IMR-90 (cell line): ENCODE measurements around the gene NAALAD2. TPM values are rescaled to one million over a fixed set of nuclear protein-coding genes. Genes with fewer than 3 reads are reported as not detected.

Experiments used
- ATAC-seq: fragments of 200-7000 bp; cut with Tn5 transposase; 2 replicates; pipeline ENCODE4 v1.9.1; 2020; ENCODE audit warnings: low read depth, mild to moderate bottlenecking, moderate library complexity
- BruUV-seq: library from RNA; stranded (reverse); fragments of 400-500 nt; replicated peaks from 2 replicates; lab custom pipeline; 2021; lab: Mats Ljungman, UMichigan
- CTCF ChIA-PET: fragments of 300-600 bp; formaldehyde crosslinking; extraction: SDS; loops from one replicate; lab custom pipeline; 2021; ENCODE audit warnings: antibody characterized with exemption; lab: Yijun Ruan, JAX
- POLR2A ChIA-PET: fragments of 300-600 bp; sonication (Branson Sonifier 250); formaldehyde crosslinking; loops from one replicate; lab custom pipeline; 2022; ENCODE audit warnings: antibody characterized with exemption; ENCODE audit not compliant: unreplicated experiment; lab: Charles Lee
- DNase-seq: peaks from one replicate; pipeline ENCODE4 v3.0.0; 2013
- H2AFZ ChIP-seq: replicated peaks from 2 replicates; pipeline ENCODE3; 2013; ENCODE audit warnings: low read length, mild to moderate bottlenecking; ENCODE audit not compliant: poor library complexity
- H2AK5ac ChIP-seq: 2 replicates; pipeline ENCODE4 v1.6.1; 2013; ENCODE audit warnings: low read depth, low read length, inconsistent platforms
- H2AK9ac ChIP-seq: replicated peaks from 2 replicates; pipeline ENCODE3; 2013; ENCODE audit warnings: mild to moderate bottlenecking, low read depth, low read length, moderate library complexity; ENCODE audit not compliant: poor library complexity
- H2BK120ac ChIP-seq: 2 replicates; pipeline ENCODE4 v1.6.1; 2013; ENCODE audit warnings: low read depth, low read length, inconsistent platforms
- H2BK15ac ChIP-seq: 3 replicates; pipeline ENCODE4 v1.6.1; 2013; ENCODE audit warnings: low read depth, low read length, inconsistent platforms
- H2BK20ac ChIP-seq: 2 replicates; pipeline ENCODE4 v1.6.1; 2013; ENCODE audit warnings: low read depth, mild to moderate bottlenecking, inconsistent platforms, low read length, moderate library complexity
- H2BK5ac ChIP-seq: 2 replicates; pipeline ENCODE4 v1.6.1; 2013; ENCODE audit warnings: mild to moderate bottlenecking, low read depth, low read length, inconsistent platforms; ENCODE audit not compliant: poor library complexity, severe bottlenecking
- H3K14ac ChIP-seq: replicated peaks from 2 replicates; pipeline ENCODE4 v1.6.1; 2013; ENCODE audit warnings: low read depth, low read length, inconsistent platforms
- H3K18ac ChIP-seq: 2 replicates; pipeline ENCODE4 v1.6.1; 2013; ENCODE audit warnings: low read depth, low read length, control low read depth
- H3K23ac ChIP-seq: 2 replicates; pipeline ENCODE4 v1.6.1; 2013; ENCODE audit warnings: low read depth, low read length, inconsistent platforms
- H3K27ac ChIP-seq: 2 replicates; pipeline ENCODE4 v1.5.1; 2013; ENCODE audit warnings: mild to moderate bottlenecking, control low read depth, low read length; ENCODE audit not compliant: insufficient read depth
- H3K27me3 ChIP-seq: 2 replicates; pipeline ENCODE4 v1.6.1; 2013; ENCODE audit warnings: low read length; ENCODE audit not compliant: control insufficient read depth, insufficient read depth
- H3K36me3 ChIP-seq: 2 replicates; pipeline ENCODE4 v1.6.1; 2013; ENCODE audit warnings: low read length, mixed read lengths; ENCODE audit not compliant: control insufficient read depth, insufficient read depth
- H3K4ac ChIP-seq: 2 replicates; pipeline ENCODE4 v1.6.1; 2013; ENCODE audit warnings: low read depth, low read length, inconsistent platforms
- H3K4me1 ChIP-seq: 2 replicates; pipeline ENCODE4 v1.6.1; 2013; ENCODE audit warnings: low read length, mixed read lengths; ENCODE audit not compliant: control insufficient read depth, insufficient read depth
- H3K4me2 ChIP-seq: 2 replicates; pipeline ENCODE4 v1.6.1; 2013; ENCODE audit warnings: low read depth, mild to moderate bottlenecking, control low read depth, low read length, moderate library complexity
- H3K4me3 ChIP-seq: 2 replicates; pipeline ENCODE4 v1.5.1; 2013; ENCODE audit warnings: low read depth, mild to moderate bottlenecking, control low read depth, low read length, moderate library complexity; ENCODE audit not compliant: insufficient read depth
- H3K56ac ChIP-seq: 2 replicates; pipeline ENCODE4 v1.6.1; 2013; ENCODE audit warnings: low read length, inconsistent platforms; ENCODE audit not compliant: insufficient read depth; ENCODE audit errors: extremely low read depth
- H3K79me1 ChIP-seq, 2 experiments: 2 replicates each; pipeline ENCODE4 v1.6.1; 2013; ENCODE audit warnings: low read length in 2 of 2, inconsistent platforms in 1 of 2, low read depth in 1 of 2
- H3K9ac ChIP-seq: 2 replicates; pipeline ENCODE4 v1.6.1; 2013; ENCODE audit warnings: low read depth, low read length, control low read depth
- H3K9me1 ChIP-seq: 2 replicates; pipeline ENCODE4 v1.6.1; 2013; ENCODE audit warnings: low read length, inconsistent platforms; ENCODE audit not compliant: insufficient read depth
- H3K9me3 ChIP-seq: 2 replicates; pipeline ENCODE4 v1.6.1; 2013; ENCODE audit warnings: low read length; ENCODE audit not compliant: control insufficient read depth, insufficient read depth
- H4K20me1 ChIP-seq: 2 replicates; pipeline ENCODE4 v1.6.1; 2013; ENCODE audit warnings: low read length, inconsistent platforms; ENCODE audit not compliant: insufficient read depth
- H4K5ac ChIP-seq: 2 replicates; pipeline ENCODE4 v1.6.1; 2013; ENCODE audit warnings: mild to moderate bottlenecking, low read depth, low read length, control low read depth
- H4K8ac ChIP-seq, 2 experiments: 2 replicates each; pipeline ENCODE4 v1.6.1; 2013; ENCODE audit warnings: low read depth in 2 of 2, low read length in 2 of 2, control low read depth in 1 of 2, inconsistent platforms in 1 of 2
- H4K91ac ChIP-seq: 2 replicates; pipeline ENCODE4 v1.6.1; 2013; ENCODE audit warnings: low read depth, low read length, inconsistent platforms; ENCODE audit not compliant: insufficient read depth
- FOS ChIP-seq: fragments of 150-350 bp; IDR thresholded peaks from 2 replicates; pipeline ENCODE4 v1.6.1; 2016; ENCODE audit warnings: low read depth, low read length
- MAZ ChIP-seq: IDR thresholded peaks from 2 replicates; pipeline ENCODE4 v1.6.1; 2012; ENCODE audit warnings: low read depth, mild to moderate bottlenecking, low read length, improper control_type of control experiment, moderate library complexity, borderline replicate concordance
- MXI1 ChIP-seq: IDR thresholded peaks from 2 replicates; pipeline ENCODE4 v1.6.1; 2012; ENCODE audit warnings: low read depth, mild to moderate bottlenecking, low read length, moderate library complexity, borderline replicate concordance
- RCOR1 ChIP-seq: IDR thresholded peaks from 2 replicates; pipeline ENCODE4 v1.6.1; 2012; ENCODE audit warnings: mild to moderate bottlenecking, low read length, improper control_type of control experiment; ENCODE audit not compliant: insufficient replicate concordance
- SMC3 ChIP-seq: fragments of 150-350 bp; IDR thresholded peaks from 2 replicates; pipeline ENCODE4 v1.6.1; 2016; ENCODE audit warnings: low read depth, mild to moderate bottlenecking, antibody characterized with exemption, low read length, moderate library complexity
- WGBS, 2 experiments: methylation state at CpG; one replicate each; pipeline versions ENCODE4 v1.1.5 to v1.1.7; 2013; ENCODE audit warnings: missing lambda C conversion rate in 2 of 2; ENCODE audit not compliant: insufficient read length in 1 of 2; ENCODE audit errors: extremely low coverage in 2 of 2; 5-methylcytosine and 5-hydroxymethylcytosine counted together
- dilution Hi-C: fragments of 300-500 bp; cut with HindIII; formaldehyde crosslinking; loops from one replicate; pipeline ENCODE4 v1.14.3; 2018; ENCODE audit warnings: low sequenced_read_pairs; ENCODE audit not compliant: unreplicated experiment
- in situ Hi-C: fragments of 300-500 bp; cut with MboI; formaldehyde crosslinking; loops from 3 replicates; pipeline ENCODE4 v1.14.3; 2019; ENCODE audit warnings: low sequenced_read_pairs, inconsistent platforms, mixed read lengths
- intact Hi-C: fragments of 100-400 bp; cut with micrococcal nuclease; formaldehyde crosslinking; loops from 2 replicates; pipeline ENCODE4 v1.10.0; 2022
- polyA plus RNA-seq, 3 experiments: library from polyadenylated mRNA; depleted of rRNA; stranded (reverse); fragments of >200 nt; gene quantifications; 2 replicates each; pipeline ENCODE4 v1.2.3, GENCODE V29; 2012; ENCODE audit warnings: low replicate concordance in 1 of 3
- total RNA-seq: library from RNA; depleted of rRNA; stranded (reverse); fragments of >200 nt; gene quantifications from 2 replicates; pipeline ENCODE4 v1.2.3, GENCODE V29; 2012

The NAALAD2 gene
- total and polyA plus RNA-seq, 2 of the 4 experiments (the other 2 are of a cell fraction) = under 0.01 to 0.09 TPM

GRCh38 chr11:90218606-90219005 is 84.1 kb downstream of the NAALAD2 start:
- Histone ChIP-seq H3K14ac (no peak overlapping the region), H4K5ac (no peak overlapping the region), H3K4ac (no peak overlapping the region), H3K9me3 (no peaks in the 10 kb centered on the region), H2AFZ (no peak overlapping the region), H3K4me1 (peaks cover 6% of the 10 kb centered on the region), H3K9ac (no peak overlapping the region), H2AK5ac (no peak overlapping the region), H3K79me1 (peaks cover 0 to 32% of the 10 kb centered on the region in 2 experiments; a peak in 3 of 4 replicates), H3K27ac (no peak overlapping the region), H2BK20ac (no peak overlapping the region), H2BK5ac (no peak overlapping the region), H3K56ac (no peak overlapping the region), H4K20me1 (peaks cover 44% of the 10 kb centered on the region), H3K18ac (no peak overlapping the region), H3K27me3 (no peaks in the 10 kb centered on the region), H3K4me3 (no peak overlapping the region), H3K4me2 (peak overlapping the region; percentile 14; the same call in 1 of the 2 replicates), H2BK120ac (no peak overlapping the region), H3K23ac (no peak overlapping the region), H2AK9ac (no peak overlapping the region), H3K9me1 (no peaks in the 10 kb centered on the region; the same call in 1 of the 2 replicates), H4K8ac (no peak overlapping the region), H2BK15ac (no peak overlapping the region), H4K91ac (no peak overlapping the region), H3K36me3 (0 out of 2 replicates have a peak, but pooled peaks cover 5% of the 10 kb centered on the region)
- ATAC-seq (no peak), DNase-seq (no peak)
- in situ Hi-C loops = no loop called here
- CTCF ChIA-PET = no interaction called here
- 100% methylated on average over 1 of the region's 2 CpGs; no CpG with 5 or more reads in 1 of the 2 experiments for WGBS, 2 experiments
- POLR2A ChIA-PET = no interaction called here
- no TSS peak for BruUV-seq
- dilution Hi-C loops = no loop called here
- intact Hi-C loops = no loop called here
- no peak for TF ChIP-seq MXI1
- TF ChIP-seq MAZ = no peak
- TF ChIP-seq FOS = no peak
- TF ChIP-seq SMC3 = no peak
- no peak for TF ChIP-seq RCOR1
